Measurements from ENCODE around the gene NOLC1. TPM values are rescaled to one million over a fixed set of nuclear protein-coding genes. Genes with fewer than 3 reads are reported as not detected.

Gene NOLC1
- total RNA-seq, 2 donors from 2014 or later = 30.2 to 41.5 TPM

DNA sequence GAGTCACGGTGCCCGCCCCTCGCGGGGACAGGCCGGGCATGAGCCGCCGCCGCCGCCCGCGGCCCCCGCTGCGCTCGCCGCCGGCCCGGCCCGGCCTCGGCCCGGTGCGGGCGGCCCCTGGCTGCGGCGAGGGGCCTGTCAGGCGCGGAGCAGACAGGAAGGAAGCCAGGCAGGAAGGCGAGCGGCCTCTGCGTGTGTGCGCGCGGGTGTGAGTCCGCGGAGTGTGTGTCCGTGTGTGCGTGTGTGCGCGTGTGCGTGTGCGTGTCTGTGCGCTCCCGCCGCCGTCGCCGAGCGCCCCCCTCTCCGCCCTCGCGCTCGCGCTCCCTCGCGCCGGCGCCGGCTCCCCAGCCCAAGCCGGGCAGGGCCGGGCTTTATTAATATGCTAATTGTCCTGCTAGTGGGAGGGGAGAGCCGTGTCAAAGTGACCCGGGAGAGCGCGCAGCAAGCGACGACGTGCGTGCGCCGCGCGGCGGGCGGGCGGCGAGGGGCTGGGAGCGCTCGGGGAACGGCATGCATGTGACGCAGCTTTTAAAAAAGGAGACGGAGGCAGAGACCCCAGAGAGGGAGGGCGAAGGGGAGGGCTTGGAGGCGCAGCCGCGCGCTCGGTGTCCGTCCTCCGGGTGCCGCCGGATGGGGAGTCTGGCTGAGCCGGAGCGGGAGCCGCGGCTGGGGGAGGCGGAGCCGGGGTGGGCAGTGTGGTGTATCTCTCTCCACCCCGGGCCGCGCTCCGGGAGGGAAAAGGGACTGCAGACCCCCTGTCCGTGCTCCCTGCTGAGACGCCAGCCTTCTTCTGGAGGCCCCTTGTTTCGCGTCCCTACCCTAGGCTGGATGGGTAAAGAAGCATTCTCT lies 31.8 kb upstream of the NOLC1 start, which contains the start of gene LDB1:
LDB1 (minus strand) TSS at position 227 of the 849 bp plus-strand sequence. CDS start 258 bp downstream, outside the sequence.
- ATAC-seq (peak; percentile 79), DNase-seq (peak; percentile 79 to 83)
- intact Hi-C loops (cut with DNase I, micrococcal nuclease) = no loop called here

DNA sequence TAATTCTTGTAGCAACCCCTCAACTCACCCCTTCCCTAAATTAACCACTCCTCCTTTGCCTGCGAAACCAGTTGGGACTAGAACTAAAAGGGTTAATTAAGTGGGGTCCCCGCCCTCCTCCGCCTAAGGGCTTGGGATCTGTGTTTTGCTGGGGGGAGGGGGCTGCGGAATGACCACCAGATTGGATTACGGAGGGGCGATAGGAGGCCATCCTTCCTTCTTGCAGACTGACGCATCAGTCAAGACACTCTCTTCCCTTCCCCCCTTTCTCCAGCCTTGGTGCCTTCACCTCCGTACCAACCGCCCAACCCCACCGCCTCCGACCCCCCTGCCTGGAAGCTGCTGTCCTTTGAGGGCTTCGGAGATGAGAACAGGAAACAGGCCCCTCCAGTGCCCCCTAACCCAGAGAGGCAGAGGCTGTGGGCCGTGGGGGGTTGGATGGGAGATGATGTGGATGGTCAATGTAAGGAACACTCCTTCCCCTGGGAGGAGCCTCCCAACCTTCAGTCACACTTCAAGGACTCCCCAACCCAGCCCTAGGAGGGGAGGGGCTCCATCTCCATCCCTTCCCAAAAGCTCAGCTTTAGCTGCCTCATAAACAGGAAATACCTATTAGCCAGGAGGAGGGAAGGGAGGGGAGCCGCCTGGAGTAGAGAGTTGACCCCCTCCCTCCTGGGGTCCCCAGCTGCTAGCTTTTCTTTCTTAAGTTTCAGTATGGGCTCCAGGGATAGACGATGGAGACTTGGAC lies 31.0 kb upstream of the NOLC1 start:
- DNase-seq = peak; percentile 58 to 76
- no peak for ATAC-seq
- intact Hi-C loops (cut with DNase I, micrococcal nuclease) = no loop called here

DNA sequence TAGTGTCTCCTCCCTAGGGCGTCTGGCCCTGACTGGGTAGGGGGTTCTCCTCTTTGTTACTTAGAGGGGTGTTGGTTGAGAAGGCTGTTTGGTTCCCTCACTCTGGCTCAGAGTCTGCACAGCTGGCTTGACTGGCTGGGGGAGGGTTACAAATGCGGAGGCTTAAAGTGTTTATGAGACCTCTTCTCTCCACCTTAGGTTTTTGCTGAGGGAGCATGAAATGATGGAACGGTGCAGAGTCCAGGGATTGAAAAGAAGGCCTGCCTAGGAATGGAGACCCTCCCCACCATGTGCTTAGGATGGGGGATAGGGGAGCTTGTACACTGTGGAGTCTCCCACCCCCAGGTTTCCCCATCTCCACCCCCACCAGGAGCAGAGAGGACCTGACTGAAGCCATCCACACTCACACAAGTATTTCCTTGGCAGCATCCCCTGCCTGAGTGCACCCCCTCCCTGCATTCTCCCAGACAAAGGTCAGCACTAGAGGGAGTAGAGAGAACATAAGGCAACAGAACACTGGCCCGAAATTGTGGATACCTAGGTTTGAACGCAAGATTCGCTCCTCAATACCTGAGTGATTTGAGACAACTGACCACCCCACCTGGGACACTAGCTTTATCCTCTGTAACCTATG lies 30.3 kb upstream of the NOLC1 start:
- intact Hi-C loops (cut with DNase I, micrococcal nuclease) = no loop called here
- no peak for DNase-seq

DNA sequence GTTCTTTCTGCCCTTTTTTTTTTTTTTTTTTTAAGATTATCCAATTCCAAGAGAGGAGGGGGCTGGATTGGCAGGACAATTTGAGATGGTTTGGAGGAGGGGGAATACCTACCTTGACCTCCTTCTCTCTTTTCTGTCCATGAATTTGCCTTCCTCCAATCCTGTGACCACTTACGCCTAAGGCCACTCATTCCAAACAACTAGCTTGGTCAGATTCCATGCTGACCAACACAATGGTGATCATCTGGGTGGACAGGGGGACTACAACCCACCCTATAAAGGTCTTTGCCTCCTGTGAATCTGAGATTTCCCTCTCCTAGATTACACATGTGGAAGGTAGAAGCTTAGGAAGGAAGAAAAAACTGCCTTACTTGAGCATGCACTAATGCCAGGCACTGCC lies 29.7 kb upstream of the NOLC1 start:
- intact Hi-C loops (cut with DNase I, micrococcal nuclease) = no loop called here
- no peak for ATAC-seq

More for the DNA sequence above, 30.3 kb upstream of the NOLC1 start:
- no peak for ATAC-seq

DNA sequence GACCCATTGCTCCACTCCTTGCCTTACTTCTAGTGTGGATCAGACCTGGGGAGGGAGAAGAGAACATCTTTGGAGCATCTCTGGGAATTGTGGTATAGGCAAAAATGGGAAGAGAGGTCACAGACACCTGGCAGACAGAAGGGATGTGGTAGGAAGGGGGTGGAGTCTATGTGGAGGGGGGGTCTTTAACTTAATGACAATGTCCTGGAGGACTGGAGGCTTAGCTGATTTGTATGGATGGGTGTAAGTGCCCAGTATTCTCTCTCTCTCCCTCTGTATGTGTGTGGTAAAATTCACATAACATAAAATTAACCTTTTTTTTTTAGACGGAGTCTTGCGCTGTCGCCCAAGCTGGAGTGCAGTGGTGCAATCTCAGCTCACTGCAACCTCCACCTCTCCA lies 29.0 kb upstream of the NOLC1 start:
- intact Hi-C loops (cut with DNase I, micrococcal nuclease) = no loop called here

More for the DNA sequence above, 29.7 kb upstream of the NOLC1 start:
- DNase-seq = no peak

DNA sequence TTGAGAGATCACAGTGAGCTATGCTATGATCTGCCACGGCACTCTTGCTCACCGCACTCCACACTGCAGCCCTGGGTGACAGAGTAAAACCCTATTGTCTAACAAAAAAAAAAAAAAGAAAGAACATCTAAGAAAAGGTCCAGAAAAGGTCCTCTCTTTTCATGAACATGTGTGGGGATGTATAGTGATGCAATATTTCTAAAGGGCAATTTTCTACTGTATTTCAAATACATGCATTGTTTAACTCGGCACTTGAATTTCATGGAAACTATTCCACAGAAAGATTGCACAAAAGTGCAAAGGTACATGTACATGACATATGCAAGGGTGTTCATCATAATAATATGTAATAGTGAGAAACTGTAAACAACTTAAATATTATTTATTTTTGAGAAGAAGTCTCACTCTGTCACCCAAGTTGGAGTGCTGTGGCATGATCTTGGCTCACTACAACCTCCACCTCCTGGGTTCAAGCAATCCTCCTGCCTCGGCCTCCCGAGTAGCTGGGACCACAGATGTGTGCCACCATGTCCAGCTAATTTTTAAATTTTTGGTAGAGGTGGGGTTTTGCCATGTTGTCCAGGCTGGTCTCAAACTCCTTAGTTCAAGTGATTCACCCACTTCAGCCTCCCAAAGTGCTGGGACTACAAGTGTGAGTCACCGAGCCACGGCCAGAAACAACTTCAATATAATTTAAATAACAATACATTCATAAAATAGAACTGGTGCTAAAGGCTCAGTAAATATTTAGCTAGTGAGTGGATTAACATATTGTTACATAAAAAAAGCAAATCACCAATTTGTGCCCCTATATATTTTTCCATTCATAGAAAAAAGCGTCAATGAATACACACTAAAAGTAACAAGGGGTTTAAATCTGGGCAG lies 20.7 kb upstream of the NOLC1 start:
- intact Hi-C loops (cut with DNase I, micrococcal nuclease) = no loop called here
- no peak for ATAC-seq

More for the DNA sequence above, 29.0 kb upstream of the NOLC1 start:
- ATAC-seq (no peak), DNase-seq (no peak)

DNA sequence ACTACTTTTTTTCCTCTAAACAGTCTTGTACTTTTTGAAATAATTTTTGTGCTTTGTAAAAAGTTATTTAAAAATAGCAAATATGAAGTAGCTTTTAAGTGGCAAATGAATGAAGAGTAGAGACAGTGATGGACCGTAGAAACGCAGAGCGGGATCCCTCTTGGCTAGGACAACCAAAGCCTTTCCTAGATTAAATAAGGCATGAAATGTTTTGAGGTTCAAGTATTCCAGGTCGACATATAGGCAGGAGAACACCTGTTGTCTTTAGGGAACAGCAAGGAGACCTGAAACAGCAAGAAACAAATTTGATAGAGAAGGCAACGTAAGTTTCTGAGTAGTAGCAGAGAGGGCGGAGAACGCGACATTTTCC lies 20.0 kb upstream of the NOLC1 start:
- DNase-seq = no peak
- no peak for ATAC-seq
- intact Hi-C loops (cut with DNase I, micrococcal nuclease) = no loop called here

More for the DNA sequence above, 20.7 kb upstream of the NOLC1 start:
- no peak for DNase-seq

DNA sequence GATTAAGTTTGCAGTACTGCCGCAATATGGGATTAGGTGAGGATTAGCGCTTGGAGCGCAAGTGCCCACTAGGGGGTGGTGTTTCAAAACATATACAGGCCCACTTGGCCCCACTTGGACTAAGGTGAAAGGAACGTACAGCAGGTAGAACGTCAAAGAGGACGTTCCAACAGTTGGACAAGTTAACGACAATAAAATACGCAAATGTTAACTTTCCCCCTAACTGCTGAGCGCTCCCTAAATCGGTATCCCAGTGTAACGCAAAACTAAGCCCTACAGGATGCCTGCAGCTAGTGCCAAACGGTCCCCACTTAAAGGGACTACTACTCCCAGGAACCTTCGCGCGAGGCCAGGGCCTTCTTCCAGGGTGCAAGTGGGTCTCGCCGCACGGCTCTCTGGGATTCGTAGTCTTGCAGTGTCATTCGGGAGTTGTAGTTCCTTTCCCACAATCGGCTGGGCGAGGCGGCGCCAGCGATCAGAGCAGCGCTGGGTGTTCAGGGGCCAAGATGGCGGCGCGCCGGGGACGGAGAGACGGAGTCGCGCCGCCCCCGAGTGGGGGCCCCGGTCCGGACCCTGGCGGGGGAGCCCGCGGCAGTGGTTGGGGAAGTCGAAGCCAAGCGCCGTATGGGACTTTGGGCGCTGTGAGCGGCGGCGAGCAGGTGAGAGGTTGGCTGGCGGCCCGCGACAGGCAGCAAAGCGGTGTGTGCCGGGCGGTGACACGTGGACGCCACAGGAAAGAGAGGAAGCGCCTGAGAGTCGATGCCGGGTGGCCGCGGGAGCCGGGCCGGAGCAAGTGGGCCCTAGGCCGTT lies 19.4 kb upstream of the NOLC1 start, which contains the start of gene PPRC1:
PPRC1 (plus strand) TSS at position 478 of the 810 bp plus-strand sequence; CDS start at position 507, 29 bp downstream.
- DNase-seq (peak; percentile 97 to 99), ATAC-seq (peak; percentile 92)
- intact Hi-C loops (cut with DNase I, micrococcal nuclease) = no loop called here

DNA sequence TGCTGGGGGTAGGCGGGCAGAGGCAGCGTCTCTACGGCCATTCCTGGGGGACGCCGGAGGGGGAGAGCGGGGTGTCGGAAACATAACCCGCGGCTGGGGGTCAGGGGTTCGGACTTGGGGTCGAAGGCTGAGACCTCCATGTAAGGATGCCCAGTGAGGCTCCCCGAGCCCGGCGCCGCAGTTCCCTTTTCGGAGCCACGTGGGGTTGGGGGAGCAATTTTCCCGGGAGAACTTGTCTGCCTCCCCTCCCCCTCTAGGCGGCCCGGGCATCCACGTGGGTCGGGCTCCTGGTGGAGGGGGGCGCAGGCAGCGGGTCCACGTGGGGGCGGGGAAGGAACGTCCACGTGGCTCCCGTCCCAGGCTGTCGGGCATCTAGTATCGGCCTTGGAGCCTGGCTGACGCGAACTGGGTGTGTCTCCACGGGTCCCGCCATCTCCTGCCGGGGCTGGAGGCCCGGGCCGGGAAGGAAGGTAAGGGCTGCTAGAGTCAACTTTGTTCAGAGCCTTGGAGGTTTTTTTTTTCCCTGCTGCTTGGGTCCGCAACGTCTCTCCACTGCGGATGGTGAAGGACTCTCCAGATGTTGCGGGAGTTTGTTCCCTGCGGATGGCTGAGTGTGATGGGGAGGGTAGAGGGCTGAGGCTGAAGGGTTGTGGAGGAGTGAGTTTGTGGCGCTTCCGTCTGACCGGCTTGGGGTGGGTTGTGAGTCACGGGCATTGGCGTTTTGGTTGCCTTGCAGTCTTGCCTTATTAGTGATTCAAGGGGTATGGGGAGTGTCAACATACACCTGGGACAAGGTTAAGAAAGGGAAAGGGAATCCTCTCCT lies 18.6 kb upstream of the NOLC1 start:
- ATAC-seq (peak; percentile 59), DNase-seq (peak; percentile 72 to 81)
- intact Hi-C loops (cut with DNase I, micrococcal nuclease) = no loop called here

DNA sequence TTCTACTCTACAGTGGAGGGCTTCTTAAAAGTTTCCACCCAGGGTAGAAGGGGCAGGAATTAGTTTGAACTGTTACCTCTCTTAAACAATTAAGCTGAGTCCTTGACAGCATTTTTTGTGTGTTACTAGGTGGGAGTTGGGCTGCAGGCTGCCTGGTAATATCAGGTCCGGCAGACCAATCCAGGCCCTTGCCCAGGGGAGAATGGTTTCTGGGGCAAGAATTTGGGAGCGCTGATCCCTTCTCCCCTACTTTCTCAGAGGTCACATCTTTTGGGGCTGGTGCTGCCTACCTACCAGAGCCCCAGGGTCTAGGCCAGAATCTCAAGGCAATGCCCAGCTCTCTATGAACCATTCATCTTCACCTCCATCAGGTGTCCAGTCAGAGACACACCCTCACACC lies 17.8 kb upstream of the NOLC1 start:
- ATAC-seq (no peak), DNase-seq (no peak)
- intact Hi-C loops (cut with DNase I, micrococcal nuclease) = no loop called here

DNA sequence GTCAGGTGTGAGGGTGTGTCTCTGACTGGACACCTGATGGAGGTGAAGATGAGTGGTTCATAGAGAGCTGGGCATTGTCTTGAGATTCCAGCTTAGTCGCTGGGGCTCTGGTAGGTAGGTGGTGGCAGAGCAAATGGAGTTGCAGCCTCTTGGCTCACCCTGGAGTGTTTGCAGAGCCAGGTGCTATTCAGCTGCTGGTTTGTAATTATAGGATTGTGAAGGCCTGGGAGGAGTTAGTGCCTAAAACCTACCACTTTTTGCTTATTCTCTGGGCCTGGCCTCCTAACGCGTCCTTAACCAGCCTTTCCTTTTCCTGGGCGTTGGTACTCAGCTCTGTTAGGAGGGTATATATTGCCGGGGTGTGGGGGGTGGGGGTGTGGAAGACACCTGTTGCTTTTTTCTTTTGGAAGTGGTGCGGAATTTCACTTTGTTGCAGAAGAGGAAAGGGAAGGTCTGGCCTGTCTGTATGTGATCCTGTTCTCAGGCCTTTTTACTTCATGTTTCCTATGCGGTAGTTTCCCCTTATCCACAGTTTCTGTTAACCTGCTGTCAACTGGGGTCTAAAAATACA lies 16.1 kb upstream of the NOLC1 start:
- intact Hi-C loops (cut with DNase I, micrococcal nuclease) = no loop called here
- DNase-seq (no peak), ATAC-seq (no peak)

DNA sequence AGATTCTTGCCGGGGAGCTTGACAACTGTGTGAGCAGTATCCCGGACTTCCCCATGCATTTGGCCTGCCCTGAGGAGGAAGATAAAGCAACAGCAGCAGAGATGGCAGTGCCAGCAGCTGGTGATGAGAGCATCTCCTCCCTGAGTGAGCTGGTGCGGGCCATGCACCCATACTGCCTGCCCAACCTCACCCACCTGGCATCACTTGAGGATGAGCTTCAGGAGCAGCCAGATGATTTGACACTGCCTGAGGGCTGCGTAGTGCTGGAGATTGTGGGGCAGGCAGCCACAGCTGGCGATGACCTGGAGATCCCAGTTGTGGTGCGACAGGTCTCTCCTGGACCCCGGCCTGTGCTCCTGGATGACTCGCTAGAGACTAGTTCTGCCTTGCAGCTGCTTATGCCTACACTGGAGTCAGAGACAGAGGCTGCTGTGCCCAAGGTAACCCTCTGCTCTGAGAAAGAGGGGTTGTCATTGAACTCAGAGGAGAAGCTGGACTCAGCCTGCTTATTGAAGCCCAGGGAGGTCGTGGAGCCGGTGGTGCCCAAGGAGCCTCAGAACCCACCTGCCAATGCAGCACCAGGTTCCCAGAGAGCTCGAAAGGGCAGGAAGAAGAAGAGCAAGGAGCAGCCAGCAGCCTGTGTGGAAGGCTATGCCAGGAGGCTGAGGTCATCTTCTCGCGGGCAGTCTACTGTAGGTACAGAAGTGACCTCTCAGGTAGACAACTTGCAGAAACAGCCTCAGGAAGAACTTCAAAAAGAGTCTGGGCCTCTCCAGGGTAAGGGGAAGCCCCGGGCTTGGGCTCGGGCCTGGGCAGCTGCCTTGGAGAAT lies 12.7 kb upstream of the NOLC1 start:
- DNase-seq (no peak), ATAC-seq (no peak)

DNA sequence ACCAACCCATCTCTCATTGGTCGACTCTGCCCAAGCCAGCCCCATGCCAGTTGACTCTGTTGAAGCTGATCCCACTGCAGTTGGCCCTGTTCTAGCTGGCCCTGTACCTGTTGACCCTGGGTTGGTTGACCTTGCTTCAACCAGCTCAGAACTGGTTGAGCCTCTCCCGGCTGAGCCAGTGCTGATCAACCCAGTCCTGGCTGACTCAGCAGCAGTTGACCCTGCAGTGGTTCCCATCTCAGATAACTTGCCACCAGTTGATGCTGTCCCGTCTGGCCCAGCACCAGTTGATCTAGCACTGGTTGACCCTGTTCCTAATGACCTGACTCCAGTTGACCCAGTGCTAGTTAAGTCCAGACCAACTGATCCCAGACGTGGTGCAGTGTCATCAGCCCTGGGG lies 12.0 kb upstream of the NOLC1 start:
- intact Hi-C loops (cut with DNase I, micrococcal nuclease) = no loop called here
- ATAC-seq (no peak), DNase-seq (no peak)

More for the DNA sequence above, 12.7 kb upstream of the NOLC1 start:
- intact Hi-C loops (cut with DNase I, micrococcal nuclease) = no loop called here

DNA sequence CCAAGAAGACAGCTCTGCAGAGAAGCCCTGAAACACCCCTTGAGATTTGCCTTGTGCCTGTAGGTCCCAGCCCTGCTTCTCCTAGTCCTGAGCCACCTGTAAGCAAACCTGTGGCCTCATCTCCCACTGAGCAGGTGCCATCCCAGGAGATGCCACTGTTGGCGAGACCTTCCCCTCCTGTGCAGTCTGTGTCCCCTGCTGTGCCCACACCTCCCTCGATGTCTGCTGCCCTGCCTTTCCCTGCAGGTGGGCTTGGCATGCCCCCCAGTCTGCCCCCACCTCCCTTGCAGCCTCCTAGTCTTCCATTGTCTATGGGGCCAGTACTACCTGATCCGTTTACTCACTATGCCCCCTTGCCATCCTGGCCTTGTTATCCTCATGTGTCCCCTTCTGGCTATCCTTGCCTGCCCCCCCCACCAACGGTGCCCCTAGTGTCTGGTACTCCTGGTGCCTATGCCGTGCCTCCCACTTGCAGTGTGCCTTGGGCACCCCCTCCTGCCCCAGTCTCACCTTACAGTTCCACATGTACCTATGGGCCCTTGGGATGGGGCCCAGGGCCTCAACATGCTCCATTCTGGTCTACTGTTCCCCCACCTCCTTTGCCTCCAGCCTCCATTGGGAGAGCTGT lies 11.2 kb upstream of the NOLC1 start:
- ATAC-seq (no peak), DNase-seq (no peak)
- intact Hi-C loops (cut with DNase I, micrococcal nuclease) = no loop called here

DNA sequence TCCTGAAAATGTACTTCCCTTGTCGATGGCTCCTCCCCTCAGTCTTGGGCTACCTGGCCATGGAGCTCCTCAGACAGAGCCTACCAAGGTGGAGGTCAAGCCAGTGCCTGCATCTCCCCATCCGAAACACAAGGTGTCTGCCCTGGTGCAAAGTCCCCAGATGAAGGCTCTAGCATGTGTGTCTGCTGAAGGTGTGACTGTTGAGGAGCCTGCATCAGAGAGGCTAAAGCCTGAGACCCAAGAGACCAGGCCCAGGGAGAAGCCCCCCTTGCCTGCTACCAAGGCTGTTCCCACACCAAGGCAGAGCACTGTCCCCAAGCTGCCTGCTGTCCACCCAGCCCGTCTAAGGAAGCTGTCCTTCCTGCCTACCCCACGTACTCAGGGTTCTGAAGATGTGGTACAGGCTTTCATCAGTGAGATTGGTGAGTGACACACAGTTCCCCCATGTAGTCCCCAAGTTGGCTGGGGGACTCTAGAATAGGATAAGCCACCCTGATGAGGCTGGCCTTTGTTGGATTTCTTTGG lies 10.5 kb upstream of the NOLC1 start:
- intact Hi-C loops (cut with DNase I, micrococcal nuclease) = no loop called here
- no peak for DNase-seq
- no peak for ATAC-seq

All from left colon (tissue), 2 donors.